H1 (cell line): Measurements from ENCODE around the gene MCUR1. TPM values are rescaled to one million over a fixed set of nuclear protein-coding genes. Genes with fewer than 3 reads are reported as not detected.

Experiments used
- CTCF ChIA-PET: fragments of 300-600 bp; sonication (Branson Sonifier 250); formaldehyde crosslinking; loops from one replicate; lab custom pipeline; 2021; ENCODE audit not compliant: partially characterized antibody; lab: Charles Lee
- POLR2A ChIA-PET: fragments of 300-600 bp; sonication (Branson Sonifier 250); formaldehyde crosslinking; loops from one replicate; lab custom pipeline; 2021; ENCODE audit warnings: inconsistent platforms; ENCODE audit not compliant: partially characterized antibody; lab: Charles Lee
- DNase-seq, 2 experiments: peaks; one replicate each; pipeline versions ENCODE4 v3.0.0 to v3.0.0-alpha.2; 2010 to 2022; ENCODE audit warnings: low spot score in 2 of 2, low read depth in 1 of 2, mixed read lengths in 1 of 2
- FAIRE-seq: peaks from 2 replicates; lab custom pipeline; 2011; peaks lifted over from hg19 to GRCh38; lab: Jason Lieb, UNC
- H2AFZ ChIP-seq: 2 replicates; pipeline ENCODE4 v1.8.1; 2012; ENCODE audit warnings: low read length, inconsistent platforms
- H2AK5ac ChIP-seq: 2 replicates; pipeline ENCODE4 v1.6.1; 2013; ENCODE audit warnings: low read depth, low read length
- H2BK120ac ChIP-seq: replicated peaks from 2 replicates; pipeline ENCODE3; 2013; ENCODE audit warnings: low read depth, low read length, inconsistent platforms
- H2BK12ac ChIP-seq: 2 replicates; pipeline ENCODE4 v1.6.1; 2013; ENCODE audit warnings: low read depth, low read length
- H2BK15ac ChIP-seq: 2 replicates; pipeline ENCODE4 v1.6.1; 2013; ENCODE audit warnings: low read length
- H2BK20ac ChIP-seq: 2 replicates; pipeline ENCODE4 v1.6.1; 2013; ENCODE audit warnings: low read length
- H2BK5ac ChIP-seq: 2 replicates; pipeline ENCODE4 v1.6.1; 2013; ENCODE audit warnings: low read depth, low read length
- H3K14ac ChIP-seq: 2 replicates; pipeline ENCODE4 v1.6.1; 2013; ENCODE audit warnings: inconsistent platforms; ENCODE audit not compliant: insufficient read length
- H3K18ac ChIP-seq: 2 replicates; pipeline ENCODE4 v1.6.1; 2013; ENCODE audit warnings: low read length; ENCODE audit errors: extremely low read depth
- H3K23ac ChIP-seq: 2 replicates; pipeline ENCODE4 v1.6.1; 2013; ENCODE audit warnings: inconsistent platforms; ENCODE audit not compliant: insufficient read length
- H3K23me2 ChIP-seq: 2 replicates; pipeline ENCODE4 v1.6.1; 2013; ENCODE audit warnings: low read depth, low read length
- H3K27ac ChIP-seq: 2 replicates; pipeline ENCODE4 v1.6.1; 2011; ENCODE audit warnings: low read depth, low read length, inconsistent platforms
- H3K27me3 ChIP-seq, 4 experiments: replicated peaks in 1 of 4; 1 replicate in 1 of 4; 2 replicates in 3 of 4; pipeline versions ENCODE4 v1.6.1 to v1.8.1; 2011 to 2013; ENCODE audit warnings: low read length in 3 of 4, mild to moderate bottlenecking in 3 of 4, inconsistent platforms in 2 of 4, mixed read lengths in 2 of 4, moderate library complexity in 1 of 4; ENCODE audit not compliant: control insufficient read depth in 3 of 4, insufficient read depth in 3 of 4; ENCODE audit errors: extremely low read depth in 1 of 4
- H3K36me3 ChIP-seq, 4 experiments: 2 replicates each; pipeline versions ENCODE4 v1.6.1 to v1.8.1; 2011 to 2013; ENCODE audit warnings: mild to moderate bottlenecking in 4 of 4, low read length in 3 of 4, moderate library complexity in 2 of 4, control low read depth in 1 of 4, inconsistent platforms in 1 of 4; ENCODE audit not compliant: insufficient read depth in 4 of 4, control insufficient read depth in 2 of 4
- H3K4ac ChIP-seq: replicated peaks from 2 replicates; pipeline ENCODE3; 2013; ENCODE audit warnings: low read length, low read depth, mixed read lengths, inconsistent platforms; ENCODE audit not compliant: insufficient read length
- H3K4me1 ChIP-seq, 4 experiments: replicated peaks in 1 of 4; 1 replicate in 1 of 4; 2 replicates in 3 of 4; pipeline versions ENCODE4 v1.6.1 to v1.8.1; 2011 to 2013; ENCODE audit warnings: low read length in 3 of 4, inconsistent platforms in 2 of 4, mixed read lengths in 1 of 4; ENCODE audit not compliant: insufficient read depth in 4 of 4, control insufficient read depth in 3 of 4
- H3K4me2 ChIP-seq, 2 experiments: 2 replicates each; pipeline versions ENCODE4 v1.6.1 to v1.8.1; 2011 to 2013; ENCODE audit warnings: low read depth in 2 of 2, low read length in 2 of 2, control low read depth in 1 of 2, inconsistent platforms in 1 of 2, mild to moderate bottlenecking in 1 of 2; ENCODE audit not compliant: insufficient read depth in 1 of 2
- H3K4me3 ChIP-seq, 4 experiments: fragments of 200-600, 300-600 bp in 1 of 4; sonication (generic), shearing (Covaris generic), sonication (Bioruptor Twin) in 1 of 4; 2 replicates each; pipeline versions ENCODE4 v1.5.1 to v1.8.1; 2011 to 2016; ENCODE audit warnings: low read length in 4 of 4, low read depth in 3 of 4, control low read depth in 2 of 4, inconsistent platforms in 2 of 4, mild to moderate bottlenecking in 2 of 4, mixed read lengths in 1 of 4, moderate library complexity in 1 of 4; ENCODE audit not compliant: insufficient read depth in 2 of 4; ENCODE audit errors: extremely low read depth in 1 of 4
- H3K56ac ChIP-seq: replicated peaks from 2 replicates; pipeline ENCODE3; 2013; ENCODE audit warnings: low read depth, mild to moderate bottlenecking, mixed read lengths, low read length, inconsistent platforms; ENCODE audit not compliant: insufficient read length
- H3K79me1 ChIP-seq: 2 replicates; pipeline ENCODE4 v1.6.1; 2013; ENCODE audit warnings: low read depth, low read length, control low read depth
- H3K79me2 ChIP-seq, 2 experiments: 2 replicates each; pipeline versions ENCODE4 v1.6.1 to v1.8.1; 2012 to 2013; ENCODE audit warnings: low read length in 2 of 2, mild to moderate bottlenecking in 2 of 2, inconsistent platforms in 1 of 2; ENCODE audit not compliant: insufficient read depth in 2 of 2, control insufficient read depth in 1 of 2
- H3K9ac ChIP-seq, 4 experiments: replicated peaks in 1 of 4; 1 replicate in 1 of 4; 2 replicates in 3 of 4; pipeline versions ENCODE4 v1.6.1 to v1.8.1; 2011 to 2013; ENCODE audit warnings: low read depth in 3 of 4, low read length in 3 of 4, control low read depth in 2 of 4, mild to moderate bottlenecking in 2 of 4, moderate library complexity in 2 of 4, inconsistent platforms in 1 of 4; ENCODE audit errors: extremely low read depth in 1 of 4
- H3K9me3 ChIP-seq, 2 experiments: 2 replicates each; pipeline versions ENCODE4 v1.6.1 to v1.8.1; 2012 to 2013; ENCODE audit warnings: mild to moderate bottlenecking in 2 of 2, moderate library complexity in 2 of 2, control low read depth in 1 of 2, inconsistent platforms in 1 of 2, low read depth in 1 of 2, low read length in 1 of 2, mixed read lengths in 1 of 2; ENCODE audit not compliant: insufficient read depth in 2 of 2
- H4K20me1 ChIP-seq, 2 experiments: replicated peaks in 1 of 2; 2 replicates each; pipeline versions ENCODE3 to v1.8.1; 2011 to 2013; ENCODE audit warnings: inconsistent platforms in 2 of 2, low read length in 2 of 2, mild to moderate bottlenecking in 1 of 2; ENCODE audit not compliant: insufficient read depth in 2 of 2, control insufficient read depth in 1 of 2
- H4K5ac ChIP-seq: 2 replicates; pipeline ENCODE4 v1.6.1; 2013; ENCODE audit warnings: low read length, low read depth, mixed read lengths, inconsistent platforms; ENCODE audit not compliant: insufficient read length
- H4K8ac ChIP-seq: 2 replicates; pipeline ENCODE4 v1.8.0; 2013; ENCODE audit warnings: mild to moderate bottlenecking, moderate library complexity, low read length, inconsistent platforms; ENCODE audit not compliant: insufficient read depth; ENCODE audit errors: extremely low read depth
- H4K91ac ChIP-seq: replicated peaks from 2 replicates; pipeline ENCODE3; 2013; ENCODE audit warnings: low read length, mixed read lengths, inconsistent platforms; ENCODE audit not compliant: insufficient read length
- ASH2L ChIP-seq: fragments of 200-600, 300-600 bp; sonication (generic); IDR thresholded peaks from one replicate; pipeline ENCODE4 v1.7.1; 2017; ENCODE audit warnings: low read length
- BACH1 ChIP-seq: IDR thresholded peaks from 2 replicates; pipeline ENCODE4 v1.6.1; 2012; ENCODE audit warnings: low read length, improper control_type of control experiment
- GTF2F1 ChIP-seq: IDR thresholded peaks from 2 replicates; pipeline ENCODE4 v1.6.1; 2012; ENCODE audit warnings: low read depth, low read length, improper control_type of control experiment, borderline replicate concordance
- KDM1A ChIP-seq: fragments of 200-600, 300-600 bp; sonication (generic); IDR thresholded peaks from 2 replicates; pipeline ENCODE4 v1.7.1; 2016; ENCODE audit warnings: mild to moderate bottlenecking, low read length, borderline replicate concordance
- POLR2A ChIP-seq, 2 experiments: IDR thresholded peaks; 1 replicate in 1 of 2; 2 replicates in 1 of 2; pipeline ENCODE4 v1.6.1; 2011; ENCODE audit warnings: low read depth in 2 of 2, low read length in 2 of 2, mild to moderate bottlenecking in 2 of 2; ENCODE audit errors: control extremely low read depth in 1 of 2
- POU5F1 ChIP-seq: IDR thresholded peaks from 2 replicates; pipeline ENCODE4 v1.6.1; 2011; ENCODE audit warnings: low read depth, mild to moderate bottlenecking, low read length, moderate library complexity
- SIN3A ChIP-seq, 2 experiments: IDR thresholded peaks in 1 of 2; conservative IDR thresholded peaks in 1 of 2; 2 replicates each; pipeline ENCODE4 v1.6.1; 2011 to 2012; ENCODE audit warnings: low read length in 2 of 2, improper control_type of control experiment in 1 of 2, low read depth in 1 of 2, mild to moderate bottlenecking in 1 of 2
- SIX5 ChIP-seq: IDR thresholded peaks from 2 replicates; pipeline ENCODE4 v1.6.1; 2011; ENCODE audit warnings: mild to moderate bottlenecking, low read depth, low read length
- SP1 ChIP-seq: IDR thresholded peaks from 2 replicates; pipeline ENCODE4 v1.6.1; 2011; ENCODE audit warnings: low read depth, low read length
- SUZ12 ChIP-seq: fragments of 200-600 bp; sonication (generic); IDR thresholded peaks from 2 replicates; pipeline ENCODE4 v1.6.1; 2012; ENCODE audit warnings: mild to moderate bottlenecking, inconsistent platforms, low read length, moderate library complexity, mixed read lengths
- TEAD4 ChIP-seq: IDR thresholded peaks from 2 replicates; pipeline ENCODE4 v1.6.1; 2012; ENCODE audit warnings: low read depth, low read length, inconsistent platforms, mixed read lengths
- YY1 ChIP-seq: IDR thresholded peaks from 2 replicates; pipeline ENCODE4 v1.6.1; 2011; ENCODE audit warnings: low read depth, mild to moderate bottlenecking, low read length
- ZNF274 ChIP-seq: IDR thresholded peaks from 2 replicates; pipeline ENCODE4 v1.7.0; 2012; ENCODE audit warnings: low read length, borderline replicate concordance; ENCODE audit errors: extremely low read depth
- WGBS, 2 experiments: shearing (Covaris generic) in 1 of 2; methylation state at CpG; one replicate each; pipeline versions ENCODE4 v1.1.6 to v1.1.7; 2013 to 2015; ENCODE audit warnings: low lambda C conversion rate in 2 of 2, mixed read lengths in 2 of 2, inconsistent platforms in 1 of 2, low coverage in 1 of 2, missing lambda C conversion rate in 1 of 2; ENCODE audit not compliant: insufficient replicate concordance in 2 of 2, insufficient coverage in 1 of 2, insufficient read length in 1 of 2; ENCODE audit errors: extremely low coverage in 1 of 2, missing lambda C conversion rate in 1 of 2; 5-methylcytosine and 5-hydroxymethylcytosine counted together
- polyA plus RNA-seq, 7 experiments: library from polyadenylated mRNA; depleted of rRNA in 3 of 7; stranded (reverse) in 5 of 7; unstranded in 2 of 7; fragments of >200 nt in 5 of 7; fragments of 200-250 nt in 2 of 7; gene quantifications; 1 replicate in 5 of 7; 2 replicates in 1 of 7; 4 replicates in 1 of 7; pipeline versions ENCODE4 v1.2.1 to v1.2.3, GENCODE V29; 2011 to 2013; ENCODE audit warnings: missing spikeins in 2 of 7, mixed read lengths in 2 of 7
- total RNA-seq: library from RNA; stranded (reverse); fragmentation: NEBNext Ultra II Directional; extraction: Animal tissue kit (Norgen Biotek cat#: 25700); gene quantifications from 2 replicates; pipeline ENCODE4 v1.2.1, GENCODE V29; 2021
- TF ChIP-seq, protein P1 (sequence below): IDR thresholded peaks from 2 replicates; pipeline ENCODE4 v1.6.1; 2012; ENCODE audit warnings: low read length, inconsistent platforms

MCUR1 gene
- total and polyA plus RNA-seq, 2 of the 8 experiments (the other 6 are each of a cell fraction or from before 2014, with no cell fraction given): 9.6 to 37.3 TPM

DNA sequence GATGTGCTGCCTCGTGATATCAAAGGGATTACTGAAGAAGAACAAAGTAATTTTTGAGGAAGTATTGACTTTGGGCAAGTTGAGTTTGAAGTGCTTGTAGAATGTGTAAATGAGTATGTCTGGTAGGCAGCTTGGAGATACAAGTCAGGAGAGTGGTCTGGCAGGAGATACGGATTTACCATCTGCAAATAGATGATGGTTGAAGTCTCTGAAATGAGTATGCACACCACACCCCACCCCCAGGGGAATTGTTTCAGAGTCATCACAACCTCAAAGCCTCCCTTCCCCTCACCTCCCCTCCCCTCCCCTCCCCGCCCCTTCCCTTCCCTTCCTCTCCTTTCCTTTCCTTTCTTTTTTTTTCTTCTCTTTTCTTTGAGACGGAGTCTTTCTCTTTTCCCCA lies 16.4 kb upstream of the MCUR1 start:
- Histone ChIP-seq H4K5ac (no peak overlapping the region), H3K4me2 (no peak overlapping the region), H4K8ac (no peak overlapping the region), H4K20me1 (no peaks in the 10 kb centered on the region), H4K91ac (no peak overlapping the region), H3K23ac (no peak overlapping the region), H3K56ac (no peak overlapping the region), H3K79me2 (no peaks in the 10 kb centered on the region), H3K4ac (no peak overlapping the region), H3K18ac (no peak overlapping the region), H2BK5ac (no peak overlapping the region), H3K36me3 (no peaks in the 10 kb centered on the region), H2AFZ (no peak overlapping the region), H2BK15ac (no peak overlapping the region), H2BK20ac (no peak overlapping the region), H3K14ac (no peak overlapping the region), H3K4me1 (no peaks in the 10 kb centered on the region), H3K23me2 (no peaks in the 10 kb centered on the region), H3K27ac (no peak overlapping the region), H2BK12ac (no peak overlapping the region), H3K27me3 (no peaks in the 10 kb centered on the region), H3K9ac (no peak overlapping the region), H3K9me3 (0 out of 4 replicates have a peak, but pooled peaks cover 0 to 2% of the 10 kb centered on the region in 2 experiments), H3K79me1 (no peaks in the 10 kb centered on the region), H2AK5ac (no peak overlapping the region), H3K4me3 (no peak overlapping the region), H2BK120ac (no peak overlapping the region)
- no peak for DNase-seq
- POLR2A ChIA-PET: no interaction called here
- no peak for FAIRE-seq
- 81% methylated on average over 3 of the region's 4 CpGs; no CpG with 5 or more reads in 1 of the 2 experiments for WGBS, 2 experiments
- CTCF ChIA-PET: no interaction called here
- TF ChIP-seq SIN3A (conservative IDR thresholded peaks at IDR 0.05 in 1 of 2, IDR thresholded peaks at IDR 0.05 in 1 of 2; ENCODE audit: low read depth in 1 of 2, low read length in 2 of 2) (no peak), SIX5 (no peak), KDM1A (no peak), SUZ12 (no peak), POLR2A (IDR thresholded peaks at IDR 0.05; ENCODE audit: control extremely low read depth in 1 of 2, low read depth in 2 of 2, low read length in 2 of 2) (no peak), ASH2L (no peak), BACH1 (no peak), SP1 (no peak), ZNF274 (no peak), GTF2F1 (no peak), TEAD4 (no peak), POU5F1 (no peak), YY1 (no peak)
- TF ChIP-seq, protein P1, sequence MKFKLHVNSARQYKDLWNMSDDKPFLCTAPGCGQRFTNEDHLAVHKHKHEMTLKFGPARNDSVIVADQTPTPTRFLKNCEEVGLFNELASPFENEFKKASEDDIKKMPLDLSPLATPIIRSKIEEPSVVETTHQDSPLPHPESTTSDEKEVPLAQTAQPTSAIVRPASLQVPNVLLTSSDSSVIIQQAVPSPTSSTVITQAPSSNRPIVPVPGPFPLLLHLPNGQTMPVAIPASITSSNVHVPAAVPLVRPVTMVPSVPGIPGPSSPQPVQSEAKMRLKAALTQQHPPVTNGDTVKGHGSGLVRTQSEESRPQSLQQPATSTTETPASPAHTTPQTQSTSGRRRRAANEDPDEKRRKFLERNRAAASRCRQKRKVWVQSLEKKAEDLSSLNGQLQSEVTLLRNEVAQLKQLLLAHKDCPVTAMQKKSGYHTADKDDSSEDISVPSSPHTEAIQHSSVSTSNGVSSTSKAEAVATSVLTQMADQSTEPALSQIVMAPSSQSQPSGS: no peak
